ENCODE results near the gene COL15A1.
"Not testable (repeated sequence)": the region's sequence is repeated elsewhere in the genome, so short reads cannot be mapped to it uniquely, and the experiment has no call there.

Gene COL15A1
- 0 to 0.54 (median 0) reads per million in 4 experiments for total RNA-seq

GRCh38 chr9:98943682-98944056, at the start of gene COL15A1:
COL15A1 (plus strand) TSS chr9:98943907; CDS start chr9:98944062, 155 bp downstream.
- no peak for DNase-seq

- no peak for DNase-seq
Observed at GRCh38 chr9:98894171-98894570, 49.5 kb upstream of the COL15A1 start.

GRCh38 chr9:98894761-98895160, 48.9 kb upstream of the COL15A1 start:
- no peak for DNase-seq

DNA sequence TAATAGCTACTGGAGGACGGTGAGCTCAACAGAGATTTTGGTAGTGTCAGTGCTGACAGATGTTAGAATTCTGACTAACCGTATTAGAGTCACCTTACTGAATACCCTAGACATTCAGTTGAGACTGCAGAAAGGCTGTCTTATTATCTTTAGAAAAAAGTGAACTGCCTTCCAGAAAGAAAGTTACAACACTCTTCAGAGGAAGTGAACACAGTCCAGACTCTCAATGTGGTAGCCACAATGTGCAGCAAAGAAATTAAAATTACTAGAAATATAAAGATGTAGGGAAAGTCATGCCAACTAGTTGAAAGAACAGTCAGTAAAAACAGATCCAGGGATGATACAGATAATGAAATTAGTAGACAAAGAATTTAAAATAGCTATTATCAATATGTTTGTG, 47.1 kb upstream of the COL15A1 start:
- DNase-seq: no peak

- no peak for DNase-seq
Observed at GRCh38 chr9:98897745-98898144, 46.0 kb upstream of the COL15A1 start.

DNA sequence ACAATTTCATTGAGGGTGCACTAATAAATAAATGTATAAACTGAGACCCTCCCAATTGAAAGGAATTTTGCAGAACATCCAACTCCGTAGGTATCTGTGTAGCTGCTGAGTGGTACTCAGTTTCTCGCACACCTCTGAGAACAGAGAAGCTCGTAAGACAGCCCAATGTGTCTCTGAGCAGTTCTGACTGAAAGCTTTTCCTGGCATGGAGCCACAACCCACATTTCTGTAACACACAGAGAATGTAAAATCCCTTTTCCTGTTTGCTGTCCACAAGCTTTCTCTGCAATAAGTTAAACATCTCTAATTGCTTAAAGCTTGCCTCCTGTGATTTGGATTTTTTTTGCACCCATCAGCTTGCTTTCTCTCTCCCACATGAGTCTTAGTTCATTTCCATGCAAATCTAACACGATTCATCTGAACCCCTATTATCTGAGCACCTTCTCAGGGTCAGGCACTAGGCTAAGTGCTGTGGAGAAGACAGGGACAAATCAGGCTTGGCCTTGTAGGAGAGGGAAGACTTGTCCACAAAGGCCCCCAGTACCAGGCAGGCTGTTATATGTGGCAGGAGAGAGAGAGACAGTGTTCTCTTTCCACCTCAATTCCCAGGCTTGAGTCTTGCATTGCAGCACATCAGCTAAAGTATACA, 44.2 kb upstream of the COL15A1 start:
- DNase-seq: no peak

GRCh38 chr9:98900244-98900643, 43.5 kb upstream of the COL15A1 start:
- no peak for DNase-seq

- DNase-seq: no peak
Observed at GRCh38 chr9:98900725-98901124, 43.0 kb upstream of the COL15A1 start.

- not testable (repeated sequence) for DNase-seq
Observed at GRCh38 chr9:98901843-98902242, 41.9 kb upstream of the COL15A1 start.

DNA sequence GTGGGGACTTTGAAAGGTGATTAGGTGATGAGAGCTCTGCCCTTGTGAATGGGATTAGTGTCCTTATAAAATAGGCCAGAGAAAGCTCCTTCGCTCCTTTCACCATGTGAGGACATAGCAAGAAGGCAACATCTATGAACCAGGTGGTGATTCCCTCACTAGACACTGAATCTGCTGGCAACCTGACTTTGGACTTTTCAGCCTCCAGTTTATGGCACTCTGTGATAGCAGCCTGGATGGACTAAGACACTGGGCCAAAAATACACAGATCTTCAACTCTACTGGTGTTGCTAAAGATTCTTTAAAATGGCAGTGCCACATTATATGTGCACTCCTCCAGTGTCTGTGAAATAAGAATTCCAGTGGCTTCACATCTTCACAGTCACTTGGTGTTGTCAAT, 41.2 kb upstream of the COL15A1 start:
- DNase-seq: no peak

GRCh38 chr9:98902925-98903324, 40.8 kb upstream of the COL15A1 start:
- no peak for DNase-seq

- no peak for DNase-seq
Observed at GRCh38 chr9:98903961-98904411, 39.7 kb upstream of the COL15A1 start.

DNA sequence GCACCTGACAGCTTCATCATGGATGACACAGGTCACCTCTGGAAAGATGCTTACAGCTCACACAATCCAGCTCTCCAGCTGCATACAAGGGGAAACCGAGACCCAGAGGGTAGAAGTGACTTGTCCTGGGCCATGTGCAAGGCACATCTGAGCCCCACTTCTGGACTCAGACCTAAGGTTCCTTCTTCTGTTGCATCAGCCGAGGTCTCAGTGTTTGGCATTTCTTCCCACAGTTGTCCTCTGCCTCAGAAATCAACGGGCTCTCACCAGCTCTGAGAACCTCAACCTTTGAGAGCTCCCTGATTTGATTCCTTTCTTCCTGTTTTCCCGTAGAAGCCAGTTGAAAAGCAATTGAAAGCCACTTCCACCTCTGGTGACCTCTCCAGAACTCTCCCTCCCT, 38.7 kb upstream of the COL15A1 start:
- no peak for DNase-seq

DNA sequence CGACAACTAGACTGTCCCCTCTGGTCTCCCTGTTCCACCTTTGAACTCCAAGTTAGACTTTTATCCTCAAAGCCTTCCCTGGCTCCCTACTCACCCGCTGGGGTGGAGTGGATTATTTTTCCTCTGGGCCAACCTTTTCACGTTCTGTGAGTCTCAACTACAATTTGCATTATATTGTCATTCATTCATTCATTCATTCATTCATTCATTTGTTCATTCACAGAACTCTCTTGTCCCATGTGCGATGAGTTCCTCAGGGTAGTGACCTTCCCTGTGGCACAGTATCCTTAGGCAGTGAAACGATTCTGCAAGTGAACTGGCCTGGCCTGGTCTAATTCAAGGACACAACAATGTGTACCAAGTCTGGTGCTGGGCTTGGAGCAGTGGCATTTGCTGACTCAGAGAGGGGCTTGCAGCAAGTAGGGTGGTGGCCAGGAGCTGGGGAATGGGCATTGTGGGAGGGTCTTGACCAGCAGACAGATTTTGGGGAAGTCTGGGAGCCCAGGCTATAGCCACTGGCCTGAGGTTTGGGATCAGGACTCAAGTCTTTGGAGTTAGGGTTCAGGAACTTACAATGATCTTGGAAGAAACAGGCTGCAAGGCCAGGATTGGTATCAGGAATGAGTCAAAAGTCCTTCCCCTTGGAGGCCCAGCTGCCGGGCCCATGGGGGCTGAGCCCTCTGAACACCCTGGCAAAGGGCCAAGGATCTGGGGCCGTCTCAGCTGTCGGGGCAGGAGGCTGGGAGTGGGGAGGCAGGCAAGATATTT, 37.2 kb upstream of the COL15A1 start:
- DNase-seq: no peak

- DNase-seq: no peak
Observed at GRCh38 chr9:98907055-98907454, 36.7 kb upstream of the COL15A1 start.

DNA sequence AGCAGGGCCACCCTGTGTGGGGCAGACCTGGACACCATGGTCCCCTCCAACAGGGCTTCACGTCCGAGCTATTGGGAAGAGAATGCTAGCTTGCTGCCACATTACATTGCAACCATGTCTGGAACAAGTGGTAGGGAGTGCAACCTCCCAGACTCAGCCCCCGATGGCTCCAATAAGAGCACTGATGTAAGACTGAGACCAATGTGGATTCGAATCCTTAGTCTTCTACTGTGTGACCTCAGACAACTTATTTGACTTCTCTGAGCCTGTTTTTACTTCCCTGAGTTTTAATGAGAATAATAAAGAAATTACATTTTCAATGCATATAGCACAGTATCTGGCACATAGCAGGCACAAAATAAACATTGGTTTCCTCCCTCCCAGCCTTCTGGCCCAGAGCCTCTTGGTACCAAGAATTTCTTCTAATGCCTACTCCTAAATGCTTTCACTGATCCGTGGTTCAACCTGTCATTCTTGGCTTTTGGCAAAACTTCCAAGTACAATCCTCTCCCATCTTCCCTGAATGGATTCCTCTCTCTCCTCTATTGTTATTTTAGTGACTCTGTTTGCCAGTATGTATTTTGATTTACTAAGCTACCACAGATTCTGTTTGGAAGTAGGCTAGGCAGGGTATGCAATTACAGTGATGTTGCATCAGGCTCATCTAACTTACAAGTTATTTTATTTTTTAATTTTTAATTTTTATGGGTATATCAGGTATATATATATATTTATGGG, 34.6 kb upstream of the COL15A1 start:
- DNase-seq: no peak

GRCh38 chr9:98909935-98910334, 33.8 kb upstream of the COL15A1 start:
- no peak for DNase-seq

- no peak for DNase-seq
Observed at GRCh38 chr9:98911042-98911441, 32.7 kb upstream of the COL15A1 start.

- DNase-seq: not testable (repeated sequence)
Observed at GRCh38 chr9:98911738-98912137, 32.0 kb upstream of the COL15A1 start.

GRCh38 chr9:98912450-98912849, 31.3 kb upstream of the COL15A1 start:
- no peak for DNase-seq

GRCh38 chr9:98913044-98913443, 30.7 kb upstream of the COL15A1 start:
- DNase-seq: no peak

DNA sequence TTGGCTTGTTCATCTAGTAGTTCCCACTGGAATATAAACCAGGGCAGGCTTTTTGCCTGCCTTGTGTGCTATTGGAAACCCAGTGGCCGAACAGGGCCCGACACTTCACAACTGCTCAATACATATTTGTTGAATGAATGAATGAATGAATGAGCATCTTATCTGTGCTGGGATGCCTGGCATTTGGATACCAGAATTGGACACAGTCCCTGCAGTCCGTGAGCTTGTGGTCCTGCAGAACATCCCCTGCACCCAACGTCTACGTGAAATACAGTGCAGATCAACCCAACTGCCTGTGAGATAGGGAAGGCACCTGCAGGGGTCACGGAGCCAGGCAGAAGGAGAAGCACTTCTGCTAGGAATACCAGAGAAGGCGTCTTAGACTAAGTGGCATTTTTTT, 30.0 kb upstream of the COL15A1 start:
- DNase-seq: no peak

- DNase-seq: no peak
Observed at GRCh38 chr9:98915599-98915998, 28.1 kb upstream of the COL15A1 start.

GRCh38 chr9:98916660-98917059, 27.0 kb upstream of the COL15A1 start:
- DNase-seq: no peak
